Prostate gland (tissue), 2 donors: ENCODE measurements around the gene CCDC13. TPM values are rescaled to one million over a fixed set of nuclear protein-coding genes. Genes with fewer than 3 reads are reported as not detected.

Experiments
- DNase-seq: peaks from one replicate; pipeline ENCODE4 v3.0.0-alpha.2; 2019; ENCODE audit warnings: low spot score
- H3K27ac ChIP-seq, 2 donors: fragments of 200-600 bp; sonication (generic); 2 replicates each; pipeline ENCODE4 v1.5.1; 2017 to 2019
- H3K27me3 ChIP-seq: fragments of 200-600 bp; sonication (generic); replicated peaks from 2 replicates; pipeline ENCODE4 v1.5.1; 2019; ENCODE audit not compliant: insufficient read depth
- H3K36me3 ChIP-seq, 2 donors: fragments of 200-600 bp; sonication (generic); 1 replicate in 1 of 2; 2 replicates in 1 of 2; pipeline versions ENCODE4 v1.5.1 to v1.8.1; 2017 to 2019
- H3K4me1 ChIP-seq: fragments of 200-600 bp; sonication (generic); replicated peaks from 2 replicates; pipeline ENCODE4 v1.5.1; 2019
- H3K4me3 ChIP-seq, 2 donors: fragments of 200-600 bp; sonication (generic); 2 replicates each; pipeline ENCODE4 v1.5.1; 2017 to 2019
- H3K9me3 ChIP-seq: fragments of 200-600 bp; sonication (generic); 2 replicates; pipeline ENCODE4 v1.5.1; 2017
- CTCF ChIP-seq, 4 experiments: fragments of 200-600 bp in 2 of 4; fragments of 450-650 bp in 2 of 4; sonication (generic) in 2 of 4; IDR thresholded peaks; 1 replicate in 3 of 4; 2 replicates in 1 of 4; pipeline ENCODE4 v1.5.1; 2016 to 2019; ENCODE audit warnings: antibody characterized with exemption in 4 of 4, mild to moderate bottlenecking in 2 of 4, moderate library complexity in 2 of 4
- POLR2A ChIP-seq: fragments of 450-650 bp; IDR thresholded peaks from one replicate; pipeline ENCODE4 v1.6.1; 2016; ENCODE audit warnings: antibody characterized with exemption, mild to moderate bottlenecking
- POLR2AphosphoS5 ChIP-seq: sonication (generic); formaldehyde crosslinking; IDR thresholded peaks from one replicate; pipeline ENCODE4 v1.6.1; 2017; ENCODE audit warnings: antibody characterized with exemption
- WGBS: methylation state at CpG from one replicate; pipeline ENCODE4 v1.1.5; 2018; 5-methylcytosine and 5-hydroxymethylcytosine counted together
- intact Hi-C: fragments of 100-400 bp; cut with DNase I; formaldehyde crosslinking; loops from one replicate; pipeline ENCODE4 v1.14.2; 2022
- total RNA-seq, 2 donors: library from RNA; depleted of rRNA; stranded (reverse); fragments of >200 nt; gene quantifications; one replicate each; pipeline ENCODE4 v1.1.0, GENCODE V29; 2016

Gene CCDC13
- total RNA-seq, 2 donors from 2014 or later = 2.4 to 6.5 TPM

- Histone ChIP-seq H3K9me3 (no peaks in the 10 kb centered on the region), H3K36me3 (no peaks in the 10 kb centered on the region), H3K27me3 (no peaks in the 10 kb centered on the region), H3K27ac (peak overlapping the region; percentile 93 to 97), H3K4me3 (peak overlapping the region; percentile 77 to 82), H3K4me1 (no peaks in the 10 kb centered on the region)
- WGBS = 18% methylated on average over 11 of the region's 11 CpGs
- DNase-seq = no peak
- intact Hi-C loops = no loop called here
- TF ChIP-seq CTCF (IDR thresholded peaks at IDR 0.05) (no peak), POLR2A (no peak), POLR2AphosphoS5 (no peak)
Measured at GRCh38 chr3:42802876-42803413, 29.9 kb upstream of the CCDC13 start.

- H3K4me3 ChIP-seq = no peak overlapping the region
- intact Hi-C loops = no loop called here
- no peaks in the 10 kb centered on the region for H3K4me1 ChIP-seq
- H3K27ac ChIP-seq = peak overlapping the region in 1 of 2 donors; percentile 12
- H3K27me3 ChIP-seq = no peaks in the 10 kb centered on the region
- DNase-seq = no peak
- no peaks in the 10 kb centered on the region for H3K36me3 ChIP-seq
- H3K9me3 ChIP-seq = no peaks in the 10 kb centered on the region
- 89% methylated on average over 4 of the region's 4 CpGs for WGBS
- TF ChIP-seq POLR2A = no peak
- no peak for TF ChIP-seq POLR2AphosphoS5
- no peak for TF ChIP-seq CTCF (IDR thresholded peaks at IDR 0.05)
Measured at GRCh38 chr3:42801784-42802183, 28.7 kb upstream of the CCDC13 start.

GRCh38 chr3:42801048-42801620 is 28.1 kb upstream of the CCDC13 start:
- no peak overlapping the region for H3K4me3 ChIP-seq
- peak overlapping the region; percentile 3 to 12 for H3K27ac ChIP-seq
- H3K36me3 ChIP-seq = no peaks in the 10 kb centered on the region
- H3K9me3 ChIP-seq = no peaks in the 10 kb centered on the region
- intact Hi-C loops = no loop called here
- no peaks in the 10 kb centered on the region for H3K27me3 ChIP-seq
- TF ChIP-seq POLR2A = no peak
- TF ChIP-seq CTCF (IDR thresholded peaks at IDR 0.05) = no peak
- TF ChIP-seq POLR2AphosphoS5 = no peak
- H3K4me1 ChIP-seq = no peaks in the 10 kb centered on the region
- no peak for DNase-seq
- WGBS = 74% methylated on average over 3 of the region's 3 CpGs

- no peak for DNase-seq
- 94% methylated on average over 2 of the region's 2 CpGs for WGBS
- no peaks in the 10 kb centered on the region for H3K9me3 ChIP-seq
- no peaks in the 10 kb centered on the region for H3K36me3 ChIP-seq
- H3K4me3 ChIP-seq = no peak overlapping the region
- no peaks in the 10 kb centered on the region for H3K4me1 ChIP-seq
- TF ChIP-seq POLR2A (no peak), POLR2AphosphoS5 (no peak), CTCF (IDR thresholded peaks at IDR 0.05) (no peak)
- no peaks in the 10 kb centered on the region for H3K27me3 ChIP-seq
- intact Hi-C loops = no loop called here
- H3K27ac ChIP-seq = no peak overlapping the region
Measured at GRCh38 chr3:42800251-42800650, 27.2 kb upstream of the CCDC13 start.

GRCh38 chr3:42799376-42799775 is 26.3 kb upstream of the CCDC13 start:
- intact Hi-C loops = no loop called here
- Histone ChIP-seq H3K27me3 (no peaks in the 10 kb centered on the region), H3K4me3 (no peak overlapping the region), H3K9me3 (no peaks in the 10 kb centered on the region), H3K36me3 (no peaks in the 10 kb centered on the region), H3K4me1 (no peaks in the 10 kb centered on the region), H3K27ac (no peak overlapping the region)
- no peak for DNase-seq
- 78% methylated on average over 7 of the region's 7 CpGs for WGBS
- TF ChIP-seq POLR2A = no peak
- TF ChIP-seq POLR2AphosphoS5 = no peak
- TF ChIP-seq CTCF (IDR thresholded peaks at IDR 0.05) = no peak
